ENCODE measurements around the gene GORASP1. TPM values are rescaled to one million over a fixed set of nuclear protein-coding genes. Genes with fewer than 3 reads are reported as not detected.

Gene GORASP1
- total and polyA plus RNA-seq, 10 donors = 20.6 to 74.5 (median 62.2) TPM

DNA sequence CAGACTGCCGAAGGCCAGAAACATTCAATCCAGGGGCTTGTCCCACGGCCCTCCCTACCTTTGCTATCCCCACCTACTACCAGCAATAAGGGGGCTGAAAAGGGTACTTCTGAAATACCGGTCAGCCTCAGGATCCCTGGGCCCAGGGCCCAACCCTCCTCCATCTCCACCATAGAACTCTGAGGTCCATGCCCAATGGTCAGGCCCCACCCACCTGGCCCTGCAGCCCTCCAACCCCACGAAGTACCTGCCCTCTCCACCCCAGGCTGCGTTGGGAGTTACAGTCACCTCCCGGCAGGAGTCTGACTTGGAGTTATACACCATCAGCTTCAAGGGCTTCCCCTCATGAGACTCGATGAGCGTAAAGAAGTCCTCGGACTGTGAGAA lies 6.9 kb downstream of the GORASP1 start:
- peaks cover 7 to 60% (median 31%) of the 10 kb centered on the region in 6 donors for H3K4me1 ChIP-seq
- no peaks in the 10 kb centered on the region for H3K9me3 ChIP-seq
- no peak overlapping the region for H3K4me3 ChIP-seq
- peaks cover 0 to 75% (median 51%) of the 10 kb centered on the region in 6 donors for H3K36me3 ChIP-seq
- TF ChIP-seq POLR2AphosphoS5 (IDR thresholded peaks at IDR 0.05) = no peak
- no peak for TF ChIP-seq POLR2A (IDR thresholded peaks at IDR 0.05)
- TF ChIP-seq, protein P1, sequence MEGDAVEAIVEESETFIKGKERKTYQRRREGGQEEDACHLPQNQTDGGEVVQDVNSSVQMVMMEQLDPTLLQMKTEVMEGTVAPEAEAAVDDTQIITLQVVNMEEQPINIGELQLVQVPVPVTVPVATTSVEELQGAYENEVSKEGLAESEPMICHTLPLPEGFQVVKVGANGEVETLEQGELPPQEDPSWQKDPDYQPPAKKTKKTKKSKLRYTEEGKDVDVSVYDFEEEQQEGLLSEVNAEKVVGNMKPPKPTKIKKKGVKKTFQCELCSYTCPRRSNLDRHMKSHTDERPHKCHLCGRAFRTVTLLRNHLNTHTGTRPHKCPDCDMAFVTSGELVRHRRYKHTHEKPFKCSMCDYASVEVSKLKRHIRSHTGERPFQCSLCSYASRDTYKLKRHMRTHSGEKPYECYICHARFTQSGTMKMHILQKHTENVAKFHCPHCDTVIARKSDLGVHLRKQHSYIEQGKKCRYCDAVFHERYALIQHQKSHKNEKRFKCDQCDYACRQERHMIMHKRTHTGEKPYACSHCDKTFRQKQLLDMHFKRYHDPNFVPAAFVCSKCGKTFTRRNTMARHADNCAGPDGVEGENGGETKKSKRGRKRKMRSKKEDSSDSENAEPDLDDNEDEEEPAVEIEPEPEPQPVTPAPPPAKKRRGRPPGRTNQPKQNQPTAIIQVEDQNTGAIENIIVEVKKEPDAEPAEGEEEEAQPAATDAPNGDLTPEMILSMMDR (IDR thresholded peaks at IDR 0.05 in 8 of 11, conservative IDR thresholded peaks at IDR 0.05 in 3 of 11) = no peak
- H3K27ac ChIP-seq = peak overlapping the region in 1 of 8 donors; percentile 40
- DNase-seq = no peak
- intact Hi-C loops (cut with DNase I; ENCODE audit: low total_unique reads) = loop anchor here (10.0 kb wide), 1 partner anchor 194 kb away; no protein-coding TSS in a partner anchor
- 93 to 96% (median 96%) methylated on average over 9 of the region's 9 CpGs for WGBS, 5 donors
- no peaks in the 10 kb centered on the region for H3K27me3 ChIP-seq (replicated peaks in 1 of 7)

DNA sequence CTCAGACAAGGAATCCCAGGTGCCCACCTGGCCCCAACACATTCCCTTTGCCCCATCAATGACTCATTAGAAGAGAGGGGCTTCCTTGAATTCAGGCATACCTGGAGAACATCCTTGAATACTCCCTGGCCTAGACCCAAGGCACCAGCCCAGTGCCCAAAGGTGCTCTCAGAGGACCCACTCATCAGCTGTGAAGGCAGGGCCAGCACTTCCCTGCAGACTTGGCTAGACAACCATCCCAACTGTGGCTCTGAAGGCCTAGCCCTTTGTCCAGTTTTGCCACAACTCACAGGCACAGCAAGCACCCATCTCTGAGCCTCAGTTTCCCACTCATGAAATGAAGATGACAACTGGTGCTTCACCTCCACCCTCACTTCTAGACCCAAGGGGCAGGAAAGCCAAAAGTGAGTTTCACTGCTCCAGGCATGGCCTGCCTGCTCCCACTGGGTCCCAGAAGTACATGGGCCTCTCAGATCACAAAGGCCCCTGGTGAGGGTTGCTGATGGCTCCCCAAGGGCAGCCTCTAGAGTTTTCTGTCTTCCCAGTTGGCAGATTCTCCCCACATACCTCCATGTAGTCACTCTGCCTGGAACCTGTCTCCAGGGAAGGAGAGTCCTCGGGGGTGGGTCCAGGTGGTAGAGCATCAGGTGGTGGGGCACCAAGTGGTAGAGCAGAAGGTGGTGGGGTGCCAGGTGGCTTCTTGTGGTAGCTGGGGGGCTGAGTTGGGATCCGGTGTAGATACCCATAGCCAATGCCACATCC lies 7.5 kb downstream of the GORASP1 start:
- intact Hi-C loops (cut with DNase I; ENCODE audit: low total_unique reads) = loop anchor here (10.0 kb wide), 1 partner anchor 195 kb away; no protein-coding TSS in a partner anchor
- Histone ChIP-seq H3K36me3 (peaks cover 0 to 81% (median 56%) of the 10 kb centered on the region in 6 donors), H3K4me1 (peaks cover 4 to 54% (median 26%) of the 10 kb centered on the region in 6 donors)

DNA sequence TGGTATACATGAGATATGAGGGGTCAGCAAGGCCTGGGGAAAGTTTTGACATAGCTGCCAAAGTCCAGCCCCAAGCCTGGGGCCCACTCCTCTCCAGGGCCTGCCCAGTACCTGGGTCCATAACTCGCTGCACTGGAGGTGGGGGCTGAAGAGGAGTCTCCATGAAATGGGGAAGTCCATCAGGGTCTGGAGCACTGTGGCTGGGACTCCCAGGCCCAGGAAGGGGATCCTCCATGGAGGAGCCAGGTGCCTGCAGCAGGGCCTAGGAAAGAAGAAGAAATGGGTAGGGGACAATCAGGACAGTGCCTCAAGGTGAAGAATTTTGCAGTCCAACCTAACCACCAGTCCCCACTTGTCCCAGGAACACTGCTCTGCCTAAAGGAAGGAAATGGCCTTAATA lies 8.2 kb downstream of the GORASP1 start:
- H3K4me1 ChIP-seq = peaks cover 3 to 47% (median 19%) of the 10 kb centered on the region in 6 donors
- H3K9me3 ChIP-seq = no peaks in the 10 kb centered on the region
- no peaks in the 10 kb centered on the region for H3K27me3 ChIP-seq (replicated peaks in 1 of 7)
- WGBS, 5 donors = 83 to 100% (median 86%) methylated on average over 1 of the region's 1 CpG
- no peak overlapping the region for H3K4me3 ChIP-seq
- intact Hi-C loops (cut with DNase I; ENCODE audit: low total_unique reads) = no loop called here
- no peak for TF ChIP-seq POLR2A (IDR thresholded peaks at IDR 0.05)
- TF ChIP-seq POLR2AphosphoS5 (IDR thresholded peaks at IDR 0.05) = no peak
- TF ChIP-seq, protein P1 (IDR thresholded peaks at IDR 0.05 in 8 of 11, conservative IDR thresholded peaks at IDR 0.05 in 3 of 11) = no peak
- H3K27ac ChIP-seq = no peak overlapping the region
- no peak for DNase-seq
- H3K36me3 ChIP-seq = peaks cover 0 to 88% (median 63%) of the 10 kb centered on the region in 6 donors

More for the DNA sequence above, 7.5 kb downstream of the GORASP1 start:
- no peak overlapping the region for H3K27ac ChIP-seq
- 86 to 98% (median 94%) methylated on average over 2 of the region's 2 CpGs for WGBS, 5 donors
- TF ChIP-seq, protein P1 (IDR thresholded peaks at IDR 0.05 in 8 of 11, conservative IDR thresholded peaks at IDR 0.05 in 3 of 11) = peak in 1 of 11 experiments; percentile 7
- TF ChIP-seq POLR2A (IDR thresholded peaks at IDR 0.05) = no peak
- no peaks in the 10 kb centered on the region for H3K9me3 ChIP-seq
- no peaks in the 10 kb centered on the region for H3K27me3 ChIP-seq (replicated peaks in 1 of 7)
- no peak overlapping the region for H3K4me3 ChIP-seq
- no peak for DNase-seq

DNA sequence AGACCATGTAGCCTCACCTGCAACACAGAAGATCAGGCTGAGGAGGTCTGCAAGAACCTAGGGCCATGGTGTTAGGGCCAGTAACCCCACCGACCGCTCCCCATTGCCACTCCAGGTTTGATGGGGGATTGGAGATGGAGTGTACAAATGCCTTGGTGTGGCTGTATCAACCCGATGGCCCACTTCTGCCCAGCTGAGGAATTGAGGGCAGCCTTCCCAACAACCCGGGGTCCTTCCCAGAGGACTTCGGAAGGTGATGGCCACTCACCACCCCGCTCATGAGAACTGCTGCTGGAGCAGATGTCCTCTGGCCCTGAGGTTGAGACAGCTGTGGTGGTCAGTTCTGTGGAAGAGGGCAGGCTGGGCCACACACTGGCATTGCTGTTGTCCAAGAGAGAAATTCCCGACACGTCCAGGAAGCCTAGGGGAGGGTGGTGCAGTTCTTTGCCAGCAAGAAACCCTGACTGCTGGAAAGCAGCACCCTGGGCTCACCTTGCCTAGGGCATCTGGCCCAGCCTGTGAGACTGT lies 8.9 kb downstream of the GORASP1 start:
- H3K9me3 ChIP-seq = no peaks in the 10 kb centered on the region
- peaks cover under 1 to 40% (median 14%) of the 10 kb centered on the region in 6 donors for H3K4me1 ChIP-seq
- no peak overlapping the region for H3K4me3 ChIP-seq
- no peaks in the 10 kb centered on the region for H3K27me3 ChIP-seq (replicated peaks in 1 of 7)
- H3K36me3 ChIP-seq = peaks cover 0 to 95% (median 70%) of the 10 kb centered on the region in 6 donors
- intact Hi-C loops (cut with DNase I; ENCODE audit: low total_unique reads) = no loop called here
- DNase-seq = no peak
- 92 to 100% (median 93%) methylated on average over 3 to 8 of the region's 8 CpGs for WGBS, 5 donors
- no peak overlapping the region for H3K27ac ChIP-seq
- TF ChIP-seq, protein P1 (IDR thresholded peaks at IDR 0.05 in 8 of 11, conservative IDR thresholded peaks at IDR 0.05 in 3 of 11) = no peak
- no peak for TF ChIP-seq POLR2AphosphoS5 (IDR thresholded peaks at IDR 0.05)
- TF ChIP-seq POLR2A (IDR thresholded peaks at IDR 0.05) = no peak

Data from spleen (tissue), 11 donors.